ENCODE data around the gene MYO7A.

Gene MYO7A

DNA sequence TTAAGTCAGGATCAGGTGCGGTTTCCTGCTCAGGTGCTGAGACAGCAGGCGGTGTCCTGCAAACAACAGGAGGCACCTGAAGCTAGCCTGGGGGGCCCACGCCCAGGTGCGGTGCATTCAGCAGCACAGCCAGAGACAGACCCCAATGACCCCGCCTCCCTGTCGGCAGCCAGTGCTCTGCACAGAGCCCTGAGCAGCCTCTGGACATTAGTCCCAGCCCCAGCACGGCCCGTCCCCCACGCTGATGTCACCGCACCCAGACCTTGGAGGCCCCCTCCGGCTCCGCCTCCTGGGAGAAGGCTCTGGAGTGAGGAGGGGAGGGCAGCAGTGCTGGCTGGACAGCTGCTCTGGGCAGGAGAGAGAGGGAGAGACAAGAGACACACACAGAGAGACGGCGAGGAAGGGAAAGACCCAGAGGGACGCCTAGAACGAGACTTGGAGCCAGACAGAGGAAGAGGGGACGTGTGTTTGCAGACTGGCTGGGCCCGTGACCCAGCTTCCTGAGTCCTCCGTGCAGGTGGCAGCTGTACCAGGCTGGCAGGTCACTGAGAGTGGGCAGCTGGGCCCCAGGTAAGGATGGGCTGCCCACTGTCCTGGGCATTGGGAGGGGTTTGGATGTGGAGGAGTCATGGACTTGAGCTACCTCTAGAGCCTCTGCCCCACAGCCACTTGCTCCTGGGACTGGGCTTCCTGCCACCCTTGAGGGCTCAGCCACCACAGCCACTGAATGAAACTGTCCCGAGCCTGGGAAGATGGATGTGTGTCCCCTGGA is at the start of gene MYO7A:
TSS of gene MYO7A (plus strand) at position 327 of the 772 bp plus-strand sequence. CDS start 2,389 bp downstream, outside the sequence.
- DNase-seq (ENCODE audit: low spot score) = no peak

- no peak for DNase-seq (ENCODE audit: low spot score)
Observed at GRCh38 chr11:77079666-77080065, 48.4 kb upstream of the MYO7A start.

DNA sequence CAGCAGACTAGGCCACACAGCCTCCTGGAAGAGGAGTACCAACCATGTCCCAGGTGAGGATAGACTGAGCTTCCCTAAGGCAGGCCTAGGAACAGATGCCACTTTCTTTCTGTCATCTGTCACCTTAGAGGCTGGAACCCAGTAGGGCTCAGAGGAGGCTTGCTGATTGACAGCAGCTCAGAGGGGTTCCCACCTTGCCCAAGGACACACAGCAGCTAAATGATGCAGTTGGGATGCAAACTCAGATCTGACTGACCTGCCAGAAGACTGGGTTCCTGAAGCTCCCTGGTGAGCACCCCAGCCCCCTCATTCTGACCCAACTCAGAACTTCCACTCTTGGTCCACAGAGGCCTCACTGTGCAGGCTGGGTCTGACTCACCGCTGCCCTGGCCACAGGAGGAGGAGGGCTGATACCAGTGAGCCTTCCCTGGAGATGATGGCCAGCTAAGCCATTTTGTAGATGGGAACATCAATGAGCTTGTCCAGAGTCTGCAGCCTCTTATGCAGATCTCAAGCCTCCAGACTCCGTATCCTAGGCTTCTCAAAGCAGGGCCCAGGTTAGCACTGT is 47.3 kb upstream of the MYO7A start:
- no peak for DNase-seq (ENCODE audit: low spot score)

- DNase-seq (ENCODE audit: low spot score) = no peak
Observed at GRCh38 chr11:77081381-77081851, 46.6 kb upstream of the MYO7A start.

GRCh38 chr11:77081976-77082836 is 45.8 kb upstream of the MYO7A start:
- DNase-seq (ENCODE audit: low spot score) = no peak

- no peak for DNase-seq (ENCODE audit: low spot score)
Observed at GRCh38 chr11:77082838-77083565, 45.0 kb upstream of the MYO7A start.

GRCh38 chr11:77083566-77084245 is 44.3 kb upstream of the MYO7A start:
- no peak for DNase-seq (ENCODE audit: low spot score)

- DNase-seq (ENCODE audit: low spot score) = no peak
Observed at GRCh38 chr11:77084581-77085191, 43.4 kb upstream of the MYO7A start.

DNA sequence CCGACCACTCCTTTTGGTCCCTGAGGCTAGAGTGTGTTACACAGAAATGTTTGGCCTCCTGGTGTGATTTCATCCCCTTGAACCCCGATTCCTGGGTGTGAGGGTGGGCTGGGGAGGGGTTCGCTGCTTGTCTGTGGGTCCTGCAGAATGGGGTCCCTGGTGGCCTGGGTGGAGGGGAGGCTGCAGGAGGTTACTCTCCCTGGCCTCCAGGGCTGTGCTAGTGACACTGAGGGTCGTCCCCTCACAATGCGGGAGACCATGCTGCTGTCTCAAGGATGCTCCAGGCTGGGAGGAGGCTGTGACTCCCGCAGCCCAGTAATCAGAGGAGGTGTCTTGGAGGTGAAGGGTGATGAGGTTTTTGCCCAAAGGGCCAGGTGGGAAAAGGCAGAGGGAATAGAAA is 42.4 kb upstream of the MYO7A start:
- DNase-seq (ENCODE audit: low spot score) = no peak

DNA sequence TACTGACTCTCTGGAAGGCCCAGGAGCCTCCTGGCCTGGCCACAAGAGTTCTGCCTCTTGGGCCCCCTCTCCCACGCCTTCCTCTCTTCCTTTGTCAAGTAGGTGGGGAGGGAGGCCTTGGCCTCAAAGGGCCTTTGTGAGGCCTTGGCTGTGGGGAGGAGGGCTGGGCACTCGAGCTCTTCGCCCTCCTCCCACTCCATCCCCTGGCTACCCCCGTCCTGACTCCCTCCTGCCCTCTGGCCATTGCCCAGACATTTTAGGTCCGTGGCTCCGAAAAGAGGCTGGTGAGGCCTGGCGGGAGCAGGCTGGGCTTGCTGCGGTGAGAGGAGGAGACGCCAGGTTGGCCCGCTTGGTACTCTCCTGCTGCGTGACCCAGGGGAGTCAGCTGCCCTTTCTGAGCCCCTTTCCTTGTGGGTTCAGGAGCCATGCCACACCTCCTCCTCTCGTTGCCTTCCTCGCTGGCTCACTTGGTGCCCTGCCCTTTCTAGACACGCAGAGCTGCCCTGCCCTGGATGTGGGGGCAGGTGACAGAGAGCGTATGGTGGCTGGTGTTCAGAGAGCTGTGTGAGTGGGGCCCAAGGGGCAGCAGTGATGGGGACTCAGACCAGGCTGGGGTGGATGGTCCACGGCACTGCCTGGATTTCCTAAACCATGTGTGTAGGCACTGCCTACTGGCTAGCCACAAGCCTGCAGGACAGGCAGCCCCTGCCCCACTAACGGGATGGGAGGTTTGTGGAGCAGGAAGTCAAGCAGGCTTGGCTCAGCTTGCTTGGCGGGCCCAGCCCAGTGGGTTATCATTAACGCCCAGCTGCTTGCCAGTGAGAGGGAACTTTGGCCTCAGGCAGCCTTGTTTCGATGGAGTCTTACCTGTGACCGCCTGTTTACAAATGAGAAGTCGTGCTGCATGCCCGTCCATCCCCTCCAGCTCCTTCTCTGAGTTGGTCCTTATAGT is 41.2 kb upstream of the MYO7A start:
- peak; percentile 82 for DNase-seq (ENCODE audit: low spot score)

- DNase-seq (ENCODE audit: low spot score) = no peak
Observed at GRCh38 chr11:77087723-77088225, 40.3 kb upstream of the MYO7A start.

DNA sequence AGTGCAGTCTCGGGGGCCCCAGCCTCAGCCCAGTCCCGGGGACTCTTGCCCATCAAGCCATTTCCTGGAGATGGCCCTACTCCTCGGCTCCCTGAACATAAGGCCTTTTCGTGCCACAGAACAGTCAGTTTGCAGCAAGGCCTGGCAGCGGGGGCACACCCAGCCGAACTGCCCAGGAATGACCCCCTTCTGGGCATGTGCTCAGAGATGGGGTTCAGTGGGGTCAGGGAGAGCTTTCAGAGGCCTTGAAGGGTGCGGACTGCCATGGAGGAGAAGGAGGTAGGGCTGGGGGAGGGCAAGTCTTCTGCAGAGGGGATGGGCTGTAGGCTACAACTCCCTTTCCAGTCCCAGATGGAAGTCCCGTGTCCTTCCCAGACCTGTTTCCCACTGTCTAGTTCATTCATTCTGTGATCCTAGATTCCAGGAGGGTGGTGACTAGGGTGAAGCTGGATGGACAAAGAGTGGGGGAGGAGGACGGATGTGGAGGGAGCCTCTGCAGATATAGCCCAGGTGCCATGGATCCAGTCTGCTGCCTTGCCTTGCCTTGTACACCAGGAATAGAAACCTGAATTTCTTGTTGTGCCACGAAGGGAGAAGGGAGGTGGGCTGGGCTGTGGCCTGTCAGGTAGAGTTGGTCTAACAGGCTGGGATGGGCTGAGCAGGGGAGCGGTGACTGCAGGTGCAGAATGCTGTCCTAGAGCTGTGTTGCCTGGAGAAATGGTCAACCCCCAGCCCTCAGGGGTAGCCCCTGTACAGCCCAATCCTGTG is 39.6 kb upstream of the MYO7A start:
- no peak for DNase-seq (ENCODE audit: low spot score)

GRCh38 chr11:77089004-77089545 is 39.0 kb upstream of the MYO7A start:
- no peak for DNase-seq (ENCODE audit: low spot score)

DNA sequence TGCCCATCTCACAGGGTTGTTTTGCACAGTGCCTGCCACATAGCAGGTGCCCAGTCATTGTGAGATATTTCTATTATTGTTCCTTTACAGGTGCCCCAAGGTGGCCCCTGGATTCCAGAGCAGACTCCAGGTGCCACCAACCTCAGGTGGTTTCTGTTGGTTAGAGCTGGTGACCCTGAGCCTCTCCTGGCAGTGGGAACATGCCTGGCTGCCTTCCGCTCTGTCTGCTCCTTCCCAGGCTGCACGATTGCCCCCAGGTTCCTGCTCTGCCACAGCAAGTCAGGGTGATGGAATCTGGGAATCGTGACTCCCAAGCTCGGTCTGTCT is 38.0 kb upstream of the MYO7A start:
- no peak for DNase-seq (ENCODE audit: low spot score)

- DNase-seq (ENCODE audit: low spot score) = no peak
Observed at GRCh38 chr11:77090373-77091111, 37.5 kb upstream of the MYO7A start.

DNA sequence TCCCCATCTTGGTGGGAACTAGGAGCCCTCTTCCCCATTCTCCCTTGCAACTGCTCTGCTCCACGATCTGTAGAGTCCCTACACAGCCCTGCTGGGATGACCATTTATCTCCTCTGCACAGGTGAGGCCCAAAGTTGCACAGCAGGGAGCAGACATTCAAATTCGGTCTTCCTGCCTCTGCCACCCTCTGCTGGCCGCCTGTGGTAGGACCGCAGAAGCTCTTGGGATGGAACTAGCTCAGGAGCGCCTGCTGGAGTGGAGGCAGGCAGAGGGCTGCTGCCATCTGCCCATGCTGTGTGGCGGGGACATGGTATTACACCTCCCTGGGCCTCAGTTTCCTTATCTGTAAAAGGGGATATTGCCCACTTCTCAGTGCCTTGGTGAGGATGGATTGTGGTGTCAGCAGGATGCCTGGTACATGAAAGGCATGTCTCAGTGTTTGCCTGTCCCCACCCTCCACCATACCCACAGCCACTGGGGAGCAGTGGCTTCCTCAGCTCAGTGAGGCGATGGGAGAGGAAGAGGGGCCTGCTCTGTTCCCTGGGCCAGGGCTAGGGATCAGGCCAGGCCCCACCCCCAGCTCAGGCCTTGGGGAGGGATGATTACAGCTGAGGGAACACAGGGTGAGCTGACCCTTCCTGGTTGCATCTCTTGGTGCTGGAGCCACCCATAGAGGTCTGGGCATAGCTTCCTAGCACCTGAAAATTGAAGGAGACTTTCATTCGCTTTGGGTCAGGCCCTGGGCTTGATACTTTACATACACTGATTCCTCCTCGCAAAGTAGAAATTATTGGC is 36.7 kb upstream of the MYO7A start:
- peak; percentile 64 for DNase-seq (ENCODE audit: low spot score)

DNA sequence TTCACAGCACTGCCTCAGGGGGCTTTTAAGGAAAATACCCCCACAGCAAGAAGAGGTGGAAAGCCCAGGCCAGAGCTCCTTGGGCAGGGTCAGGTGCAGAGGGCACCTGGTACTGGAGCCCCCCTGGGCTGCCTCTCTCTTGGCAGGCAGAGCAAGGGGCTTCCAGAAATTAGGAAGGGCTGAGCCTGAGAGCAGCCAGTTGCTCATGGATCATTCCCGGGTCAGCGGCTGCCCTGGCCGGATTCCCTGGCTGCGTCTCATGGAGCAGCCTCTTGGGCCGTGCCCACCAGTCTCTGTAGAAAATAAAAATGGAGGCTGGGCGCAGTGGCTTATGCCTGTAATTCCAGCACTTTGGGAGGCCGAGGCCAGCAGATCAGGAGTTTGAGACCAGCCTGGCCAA is 35.7 kb upstream of the MYO7A start:
- DNase-seq (ENCODE audit: low spot score) = no peak
